ENCODE results near the gene DNAJC9.

Gene DNAJC9

DNA sequence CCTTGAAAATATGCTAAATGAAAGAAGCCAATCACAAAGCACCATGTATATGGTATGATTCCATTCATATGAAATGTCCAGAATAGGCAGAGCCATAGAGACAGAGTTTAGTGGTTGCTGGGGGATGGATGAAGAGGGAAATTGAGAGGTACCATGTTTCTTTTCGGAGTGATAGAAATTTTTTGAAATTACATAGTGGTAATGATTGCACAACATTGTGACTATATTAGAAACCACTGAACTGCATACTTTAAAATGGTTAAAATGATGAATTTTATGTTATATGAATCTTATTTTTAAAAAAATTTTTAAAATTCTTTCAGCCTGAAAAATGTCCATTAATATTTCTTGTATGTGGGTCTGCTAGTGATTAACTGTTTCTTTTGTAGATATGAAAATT is 26.1 kb downstream of the DNAJC9 start:
- no peaks in the 10 kb centered on the region for H3K27me3 Mint-ChIP-seq

DNA sequence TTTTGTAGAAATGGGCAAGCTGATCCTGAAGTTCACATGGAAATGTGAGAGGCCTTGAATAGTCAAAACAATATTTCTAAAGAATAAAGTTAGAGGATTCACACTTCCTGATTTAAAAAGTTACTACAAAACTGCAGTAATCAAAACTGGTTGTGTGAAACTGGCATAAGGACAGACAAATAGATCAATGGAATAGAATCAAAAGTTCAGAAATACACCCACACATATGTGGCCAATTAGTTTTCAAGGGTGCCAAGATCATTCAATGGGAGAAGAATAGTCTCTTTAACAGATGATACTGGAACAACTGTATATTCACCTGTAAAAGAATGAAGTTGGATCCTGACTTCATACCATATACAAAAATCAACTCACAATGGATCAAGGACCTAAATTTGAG is 27.7 kb downstream of the DNAJC9 start:
- Mint-ChIP-seq H3K27ac (no peak overlapping the region), H3K36me3 (ENCODE audit: low read depth) (peaks cover 45% of the 10 kb centered on the region), H3K4me1 (ENCODE audit: low read depth) (peaks cover 5% of the 10 kb centered on the region), H3K27me3 (no peaks in the 10 kb centered on the region), H3K4me3 (no peak overlapping the region), H3K9me3 (no peaks in the 10 kb centered on the region)
- DNase-seq, result no peak

More for the DNA sequence above, 26.1 kb downstream of the DNAJC9 start:
- H3K9me3 Mint-ChIP-seq, result no peaks in the 10 kb centered on the region
- H3K4me1 Mint-ChIP-seq (ENCODE audit: low read depth), result peaks cover 8% of the 10 kb centered on the region
- peaks cover 34% of the 10 kb centered on the region for H3K36me3 Mint-ChIP-seq (ENCODE audit: low read depth)
- no peak overlapping the region for H3K4me3 Mint-ChIP-seq
- H3K27ac Mint-ChIP-seq, result no peak overlapping the region
- no peak for DNase-seq

DNA sequence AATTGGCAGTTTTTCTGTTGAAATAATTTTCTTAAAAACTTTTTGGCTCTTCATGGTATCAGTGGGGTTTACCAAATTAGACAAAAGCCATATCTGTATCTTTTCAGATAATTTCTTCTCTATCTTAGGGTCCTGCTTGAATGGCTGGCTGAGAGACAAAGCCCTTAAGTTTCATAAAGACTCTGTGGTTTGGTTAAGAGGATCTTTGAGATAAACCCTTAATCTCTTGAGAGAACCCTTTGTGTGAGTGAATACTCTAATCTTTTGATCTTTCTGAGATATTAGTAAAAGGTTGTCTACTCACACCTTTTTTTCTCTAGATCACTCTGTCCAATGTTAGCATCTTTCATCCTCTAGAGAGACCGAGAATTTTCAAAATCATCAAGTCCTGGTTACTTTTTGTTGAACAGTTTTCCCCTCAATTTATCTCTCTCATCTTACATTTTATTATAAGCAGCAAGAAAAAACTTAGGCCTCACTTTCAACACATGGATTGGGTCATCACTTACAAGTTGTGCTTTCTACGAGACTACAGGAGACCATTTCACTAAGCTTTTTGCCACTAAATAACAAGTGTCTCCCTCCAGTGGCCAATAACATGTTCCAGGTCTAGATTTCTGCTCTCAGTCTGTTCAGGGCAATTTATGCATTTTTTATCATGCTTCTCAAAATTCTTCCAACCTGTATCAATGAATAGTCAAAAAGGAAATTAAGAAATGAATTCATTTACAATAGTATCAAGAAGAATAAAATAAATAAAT is 28.4 kb downstream of the DNAJC9 start:
- Mint-ChIP-seq H3K36me3 (ENCODE audit: low read depth) (peaks cover 52% of the 10 kb centered on the region), H3K4me1 (ENCODE audit: low read depth) (peaks cover 5% of the 10 kb centered on the region), H3K27me3 (no peaks in the 10 kb centered on the region), H3K4me3 (no peak overlapping the region), H3K9me3 (no peaks in the 10 kb centered on the region), H3K27ac (no peak overlapping the region)
- no peak for DNase-seq

DNA sequence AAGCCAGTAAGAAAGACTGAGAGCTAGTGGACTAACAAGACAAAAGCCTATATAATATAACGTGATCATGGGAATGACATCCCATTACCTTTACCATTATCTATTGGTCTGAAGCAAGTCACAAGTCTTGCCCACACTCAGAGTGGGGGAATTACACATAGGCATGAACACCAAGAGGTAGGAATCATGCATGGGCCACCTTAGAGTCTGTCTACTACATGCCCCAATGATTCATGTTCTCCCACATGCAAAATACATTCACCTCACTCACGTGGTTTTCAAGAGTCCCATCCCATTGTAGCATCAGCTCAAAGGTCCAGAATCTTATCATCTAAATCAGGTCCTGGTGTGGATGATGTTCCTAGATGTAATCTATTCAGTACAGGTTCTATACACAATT is 29.4 kb downstream of the DNAJC9 start:
- Mint-ChIP-seq H3K4me1 (ENCODE audit: low read depth) (peaks cover 5% of the 10 kb centered on the region), H3K9me3 (no peaks in the 10 kb centered on the region), H3K4me3 (no peak overlapping the region), H3K27me3 (no peaks in the 10 kb centered on the region), H3K27ac (no peak overlapping the region), H3K36me3 (ENCODE audit: low read depth) (peaks cover 60% of the 10 kb centered on the region)
- DNase-seq, result no peak

DNA sequence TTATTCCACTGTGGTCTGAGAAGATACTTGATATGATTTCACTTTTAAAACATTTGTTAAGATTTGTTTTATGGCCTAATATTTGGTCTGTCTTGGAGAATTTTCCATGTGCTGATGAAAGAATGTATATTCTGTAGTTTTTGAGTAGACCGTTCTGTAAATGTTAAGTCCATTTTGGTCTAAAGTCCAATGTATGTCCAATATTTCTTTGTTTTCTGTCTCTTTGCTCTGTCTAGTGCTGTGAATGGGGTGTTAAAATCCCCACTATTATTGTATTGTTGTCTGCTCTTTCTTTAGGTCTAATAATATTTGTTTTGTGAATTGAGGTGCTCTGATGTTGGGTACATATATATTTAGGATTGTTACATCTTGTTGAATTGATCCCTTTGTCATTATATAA is 31.3 kb downstream of the DNAJC9 start:
- Mint-ChIP-seq H3K4me1 (ENCODE audit: low read depth) (peaks cover 5% of the 10 kb centered on the region), H3K27ac (no peak overlapping the region), H3K4me3 (no peak overlapping the region), H3K36me3 (ENCODE audit: low read depth) (peaks cover 70% of the 10 kb centered on the region), H3K9me3 (no peaks in the 10 kb centered on the region), H3K27me3 (no peaks in the 10 kb centered on the region)
- DNase-seq, result no peak

DNA sequence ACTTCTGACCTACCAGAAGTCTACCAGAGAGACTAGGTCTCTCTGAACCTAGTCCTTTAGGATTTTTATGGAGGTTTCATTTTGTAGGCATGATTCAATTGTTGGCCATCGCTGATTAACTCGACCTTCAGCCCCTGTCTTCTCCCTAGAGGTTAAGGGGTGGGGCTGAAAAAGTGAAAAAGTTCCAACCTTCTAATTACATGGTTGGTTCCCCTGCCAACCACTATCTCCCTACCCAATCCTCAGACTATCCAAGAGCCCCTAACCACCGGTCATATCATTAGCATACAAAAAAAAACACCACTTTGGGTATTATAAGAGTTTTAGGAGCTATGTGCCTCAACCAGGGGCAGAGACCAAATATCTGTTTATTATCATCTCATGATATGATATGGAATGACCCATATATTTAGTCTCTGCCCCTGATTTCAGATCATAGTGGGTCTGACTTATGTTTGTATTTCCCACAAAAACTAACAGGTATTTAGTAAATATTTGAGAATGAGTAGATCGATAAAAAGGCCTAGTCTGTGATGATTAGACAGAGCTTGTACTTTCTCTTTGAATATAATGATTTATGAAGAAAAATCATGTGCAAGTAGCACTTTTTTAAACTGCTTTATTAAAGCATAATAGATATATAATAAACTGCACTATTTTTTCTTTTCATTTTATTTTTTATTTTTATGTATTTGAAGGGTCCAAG is 35.8 kb downstream of the DNAJC9 start:
- H3K36me3 Mint-ChIP-seq (ENCODE audit: low read depth), result peaks cover 53% of the 10 kb centered on the region
- DNase-seq, result no peak
- H3K9me3 Mint-ChIP-seq, result no peaks in the 10 kb centered on the region
- H3K27me3 Mint-ChIP-seq, result no peaks in the 10 kb centered on the region
- H3K4me3 Mint-ChIP-seq, result no peak overlapping the region
- no peak overlapping the region for H3K27ac Mint-ChIP-seq
- no peaks in the 10 kb centered on the region for H3K4me1 Mint-ChIP-seq (ENCODE audit: low read depth)

DNA sequence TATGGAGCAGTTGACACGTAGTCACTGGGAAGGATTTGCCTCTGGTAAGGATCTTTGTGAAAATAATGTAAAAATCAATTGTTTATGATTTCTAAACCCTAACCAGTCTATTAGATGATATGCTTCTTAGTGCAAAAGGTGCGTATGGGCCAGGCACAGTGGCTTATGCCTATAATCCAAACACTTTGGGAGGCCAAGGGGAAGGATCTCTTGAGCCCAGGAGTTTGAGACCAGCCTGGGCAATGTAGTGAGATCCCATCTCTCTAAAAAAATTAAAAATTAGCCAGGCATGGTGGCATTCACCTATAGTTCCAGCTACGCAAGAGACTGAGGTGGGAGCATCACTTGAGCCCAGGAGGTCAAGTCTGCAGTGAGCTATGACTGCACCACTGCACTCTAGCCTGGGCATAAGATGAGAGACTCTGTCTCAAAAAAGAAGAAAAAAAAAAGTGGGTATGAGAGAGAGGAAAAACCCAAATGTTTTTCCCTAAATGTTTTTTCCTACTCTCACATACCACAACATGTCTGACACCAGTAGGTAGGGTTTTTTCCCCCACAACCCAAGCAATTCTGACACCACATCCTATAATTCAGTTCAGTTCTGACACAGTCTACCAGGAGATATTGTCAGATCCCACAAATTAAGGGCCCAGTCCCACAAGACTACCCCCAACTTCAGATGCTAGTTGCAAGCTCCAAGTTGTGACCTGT is 36.5 kb downstream of the DNAJC9 start:
- Mint-ChIP-seq H3K9me3 (no peaks in the 10 kb centered on the region), H3K36me3 (ENCODE audit: low read depth) (peaks cover 48% of the 10 kb centered on the region), H3K27ac (no peak overlapping the region), H3K4me3 (no peak overlapping the region), H3K4me1 (ENCODE audit: low read depth) (no peaks in the 10 kb centered on the region), H3K27me3 (no peaks in the 10 kb centered on the region)
- DNase-seq, result no peak

DNA sequence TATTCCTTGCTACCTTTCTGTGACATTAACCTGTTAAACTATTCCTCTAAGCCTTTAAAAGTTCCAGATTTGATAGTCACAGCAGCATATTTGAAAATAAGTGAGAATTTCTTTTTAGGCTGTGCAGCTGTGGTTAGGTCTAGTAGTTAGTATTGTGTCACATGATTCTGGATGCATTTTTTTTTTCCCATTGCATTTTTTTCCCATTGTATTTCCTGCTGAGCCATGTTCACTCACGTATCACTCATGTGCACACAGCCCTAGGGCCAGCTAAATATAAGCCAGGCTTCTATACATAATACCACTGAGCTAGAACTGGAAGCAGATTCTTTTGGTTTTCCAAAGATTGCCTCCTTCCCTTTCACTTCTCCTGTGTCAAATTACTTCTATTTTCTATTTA is 37.4 kb downstream of the DNAJC9 start:
- H3K9me3 Mint-ChIP-seq, result no peaks in the 10 kb centered on the region
- no peaks in the 10 kb centered on the region for H3K27me3 Mint-ChIP-seq
- DNase-seq, result no peak
- H3K27ac Mint-ChIP-seq, result no peak overlapping the region
- no peak overlapping the region for H3K4me3 Mint-ChIP-seq
- H3K36me3 Mint-ChIP-seq (ENCODE audit: low read depth), result peaks cover 45% of the 10 kb centered on the region
- H3K4me1 Mint-ChIP-seq (ENCODE audit: low read depth), result no peaks in the 10 kb centered on the region

DNA sequence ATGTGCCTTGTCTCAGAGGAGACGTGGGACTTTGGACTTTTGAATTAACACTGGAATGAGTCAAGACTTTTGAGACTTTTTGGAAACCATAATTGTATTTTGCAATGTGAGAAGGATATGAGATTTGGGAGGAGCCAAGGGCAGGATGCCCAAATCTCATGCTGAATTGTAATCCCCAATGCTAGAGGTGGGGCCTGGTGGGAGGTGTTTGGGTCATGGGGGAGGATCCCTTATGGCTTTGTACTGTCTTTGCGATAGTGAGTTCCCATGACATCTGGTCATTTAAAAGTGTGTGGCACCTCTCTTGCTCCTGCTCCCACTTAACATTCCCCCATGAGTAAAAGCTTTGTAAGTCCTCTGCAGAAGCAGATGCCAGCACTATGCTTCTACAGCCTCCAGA is 39.2 kb downstream of the DNAJC9 start:
- no peak for DNase-seq
- Mint-ChIP-seq H3K4me1 (ENCODE audit: low read depth) (no peaks in the 10 kb centered on the region), H3K9me3 (no peaks in the 10 kb centered on the region), H3K27ac (no peak overlapping the region), H3K4me3 (no peak overlapping the region), H3K27me3 (no peaks in the 10 kb centered on the region), H3K36me3 (ENCODE audit: low read depth) (peaks cover 29% of the 10 kb centered on the region)

DNA sequence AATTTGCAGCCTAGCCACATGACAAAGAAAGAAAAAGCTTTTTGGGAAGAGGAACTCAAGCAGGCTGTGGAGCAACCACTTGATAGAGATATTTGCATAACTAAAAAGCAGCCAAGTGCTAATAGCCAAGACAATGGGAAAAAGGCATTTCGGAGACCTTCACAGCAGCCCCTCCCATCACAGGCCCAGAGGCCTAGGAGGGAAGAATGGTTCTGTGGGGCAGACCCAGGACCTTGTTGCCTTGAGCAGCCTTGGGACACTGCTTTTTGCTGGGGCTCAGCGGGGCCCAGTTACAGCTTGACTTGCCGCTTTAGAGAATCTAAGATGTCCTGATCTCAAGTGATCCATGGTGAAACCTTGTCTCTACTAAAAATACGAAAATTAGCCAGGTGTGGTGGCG is 40.7 kb downstream of the DNAJC9 start:
- no peaks in the 10 kb centered on the region for H3K4me1 Mint-ChIP-seq (ENCODE audit: low read depth)
- no peak overlapping the region for H3K4me3 Mint-ChIP-seq
- H3K27me3 Mint-ChIP-seq, result no peaks in the 10 kb centered on the region
- no peaks in the 10 kb centered on the region for H3K9me3 Mint-ChIP-seq
- no peak for DNase-seq
- H3K27ac Mint-ChIP-seq, result no peak overlapping the region
- peaks cover 21% of the 10 kb centered on the region for H3K36me3 Mint-ChIP-seq (ENCODE audit: low read depth)

DNA sequence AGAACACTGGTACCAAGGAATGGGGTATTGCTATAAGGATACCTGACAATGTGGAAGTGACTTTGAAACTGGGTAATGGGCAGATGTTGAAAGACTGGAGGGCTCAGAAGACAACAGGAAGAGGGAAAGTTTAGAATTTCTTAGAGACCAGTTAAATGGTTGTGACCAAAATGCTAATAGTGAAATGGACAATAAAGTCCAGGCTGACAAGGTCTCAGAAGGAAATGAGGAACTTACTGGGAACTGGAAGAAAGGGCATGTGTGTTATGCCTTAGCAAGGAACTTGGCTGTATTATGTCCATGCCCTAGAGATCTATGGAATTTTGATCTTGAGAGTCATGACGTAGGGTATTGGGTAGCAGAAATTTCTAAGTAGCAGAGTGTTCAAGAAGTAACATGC is 41.2 kb downstream of the DNAJC9 start:
- H3K27ac Mint-ChIP-seq, result no peak overlapping the region
- peaks cover 16% of the 10 kb centered on the region for H3K36me3 Mint-ChIP-seq (ENCODE audit: low read depth)
- H3K4me3 Mint-ChIP-seq, result no peak overlapping the region
- no peak for DNase-seq
- H3K27me3 Mint-ChIP-seq, result no peaks in the 10 kb centered on the region
- H3K9me3 Mint-ChIP-seq, result no peaks in the 10 kb centered on the region
- no peaks in the 10 kb centered on the region for H3K4me1 Mint-ChIP-seq (ENCODE audit: low read depth)

DNA sequence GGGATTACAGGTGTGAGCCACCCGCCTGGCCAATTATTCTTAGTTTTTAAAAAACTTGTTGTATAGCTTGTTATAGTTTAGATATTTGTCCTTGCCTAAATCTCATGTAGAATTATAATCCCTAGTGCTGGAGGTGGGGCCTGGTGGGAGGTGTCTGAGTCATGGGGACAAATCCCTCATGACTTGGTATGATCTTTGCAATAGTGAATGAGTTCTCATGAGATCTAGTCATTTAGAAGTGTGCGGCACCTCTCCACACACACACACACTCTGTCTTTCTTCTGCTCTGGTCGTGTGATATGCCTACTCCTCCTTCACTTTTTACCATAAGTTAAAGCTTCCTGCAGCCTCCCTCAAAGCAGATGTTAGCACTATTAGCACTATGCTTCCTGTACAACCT is 42.0 kb downstream of the DNAJC9 start:
- Mint-ChIP-seq H3K4me1 (ENCODE audit: low read depth) (no peaks in the 10 kb centered on the region), H3K27me3 (no peaks in the 10 kb centered on the region), H3K27ac (no peak overlapping the region), H3K36me3 (ENCODE audit: low read depth) (peaks cover 11% of the 10 kb centered on the region), H3K4me3 (no peak overlapping the region), H3K9me3 (no peaks in the 10 kb centered on the region)
- no peak for DNase-seq

All from activated T-cell treated with anti-CD3 and anti-CD28 coated beads, Interleukin-2, amount 50 U/mL, for 24 hours (primary cell).